GM21786 (cell line): ENCODE results near the gene SNX8.

Source experiments
- ATAC-seq: cut with Tn5 transposase; IDR thresholded peaks from one replicate; pipeline ENCODE4 v1.9.1; 2021; ENCODE audit not compliant: unreplicated experiment

The SNX8 gene

DNA sequence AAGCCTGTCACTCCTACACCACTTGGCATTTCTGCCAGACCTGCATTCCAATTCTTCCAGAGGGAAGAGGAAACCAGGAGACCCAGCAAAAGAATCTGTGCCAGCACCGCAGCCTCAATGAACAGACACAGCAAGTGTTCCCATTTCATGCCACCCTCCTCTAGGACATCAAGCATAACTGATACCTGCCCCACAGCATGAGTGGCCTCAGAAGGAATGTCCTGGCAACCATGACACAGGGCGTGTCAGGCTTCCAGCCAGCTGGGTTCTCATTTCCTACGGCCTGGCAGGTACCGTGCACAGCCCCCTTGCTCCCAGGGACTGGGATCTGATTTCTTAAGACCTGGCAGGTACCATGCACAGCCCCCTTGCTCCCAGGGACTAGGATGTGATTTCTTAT, 89.3 kb downstream of the SNX8 start:
- no peak for ATAC-seq

DNA sequence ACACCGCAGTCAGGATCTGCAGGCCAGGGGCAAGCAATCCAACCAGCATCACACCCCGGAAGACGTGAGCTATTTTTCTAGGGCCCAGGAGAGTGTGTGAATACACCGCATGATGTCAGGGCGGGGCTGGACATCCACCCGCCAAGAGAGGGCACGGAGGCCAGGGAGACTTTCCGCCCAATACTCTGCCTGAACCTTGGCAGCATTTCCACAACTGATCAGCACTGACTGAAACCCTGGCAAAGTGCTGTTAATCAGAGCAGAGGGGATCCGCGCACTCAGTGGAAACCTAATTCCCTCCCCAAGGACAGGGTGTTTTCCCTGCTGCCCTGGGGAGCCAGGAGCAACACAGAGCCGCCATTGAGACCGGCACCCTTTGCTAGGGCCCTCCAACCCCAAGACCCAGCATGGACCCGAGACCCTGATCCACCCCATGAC, 89.7 kb downstream of the SNX8 start:
- no peak for ATAC-seq

DNA sequence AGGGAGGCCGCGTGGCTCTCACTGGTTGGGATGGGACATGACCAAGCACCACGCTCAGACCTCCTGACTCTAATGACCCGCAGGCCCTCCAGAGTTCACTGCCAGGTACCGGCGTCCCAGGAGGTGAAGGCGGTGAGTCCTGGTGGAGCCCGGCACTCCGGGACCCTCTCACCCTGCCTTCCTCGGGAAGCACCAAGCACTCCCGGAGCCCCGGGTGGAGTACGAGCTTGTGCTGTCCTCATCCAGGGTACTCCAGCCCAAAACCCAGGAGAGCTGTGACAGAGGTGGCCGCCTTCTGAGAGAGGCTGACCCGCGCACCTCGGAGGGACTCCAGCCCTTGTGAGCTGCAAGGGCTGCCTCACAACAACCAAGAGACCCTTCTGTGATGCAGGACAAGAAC, 90.9 kb downstream of the SNX8 start:
- no peak for ATAC-seq

DNA sequence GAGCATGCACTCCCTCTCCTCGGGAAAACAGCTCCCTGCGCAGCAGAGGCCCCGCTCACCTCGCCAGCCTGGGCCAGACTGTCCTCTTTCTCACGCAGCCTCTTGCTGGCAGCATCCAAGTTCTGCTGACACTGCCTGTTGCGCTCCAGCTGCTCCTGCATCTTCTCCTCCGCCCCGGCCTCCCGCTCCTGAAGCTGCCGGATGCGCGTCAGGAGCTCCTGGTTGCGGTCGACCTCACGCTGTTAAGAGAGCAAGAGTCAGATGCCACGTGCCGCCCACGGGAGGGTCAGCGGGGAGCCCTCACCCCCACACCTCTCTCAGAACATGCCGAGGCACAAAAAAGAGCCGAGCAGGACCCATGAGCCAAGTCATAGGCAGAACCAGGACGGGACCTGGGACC, 91.7 kb downstream of the SNX8 start:
- ATAC-seq, result no peak

DNA sequence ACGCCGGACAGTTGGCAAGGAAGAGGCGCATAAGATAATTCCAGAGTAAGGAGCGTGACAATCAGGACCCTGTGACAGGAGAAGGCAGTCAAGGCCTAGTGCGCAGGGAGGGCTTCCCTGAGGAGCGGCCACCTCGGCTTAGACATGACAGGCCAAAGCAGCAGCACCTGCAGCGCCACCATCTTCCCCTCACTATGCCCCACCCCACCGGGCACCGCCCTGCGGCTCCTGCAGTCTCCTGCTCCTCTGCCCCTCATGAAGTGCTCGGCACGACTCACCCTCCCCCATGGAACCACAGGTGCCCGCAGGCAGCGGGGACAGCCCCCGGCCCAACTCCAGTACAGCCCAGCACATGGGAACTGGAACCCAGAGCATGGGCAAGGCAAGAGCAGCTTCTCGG, 93.3 kb downstream of the SNX8 start:
- no peak for ATAC-seq

DNA sequence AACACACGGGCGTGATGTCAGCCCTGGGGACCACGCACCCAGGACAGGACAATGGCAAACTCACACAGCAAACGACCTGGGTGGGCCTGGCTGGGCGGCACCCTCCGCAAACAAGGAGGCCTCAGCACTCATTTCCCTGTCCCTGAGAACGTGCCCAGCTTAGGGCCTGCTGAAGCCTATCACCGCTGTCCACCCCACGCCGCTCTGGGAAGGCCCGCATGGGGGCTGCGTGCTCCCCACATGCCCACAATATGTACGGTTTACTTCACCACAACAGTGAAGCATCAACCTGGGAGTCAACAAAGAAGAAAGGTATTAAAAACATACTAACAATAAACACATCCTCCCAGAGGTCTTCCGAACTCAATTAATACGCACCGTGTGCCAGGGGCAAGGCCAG, 93.7 kb downstream of the SNX8 start:
- no peak for ATAC-seq

DNA sequence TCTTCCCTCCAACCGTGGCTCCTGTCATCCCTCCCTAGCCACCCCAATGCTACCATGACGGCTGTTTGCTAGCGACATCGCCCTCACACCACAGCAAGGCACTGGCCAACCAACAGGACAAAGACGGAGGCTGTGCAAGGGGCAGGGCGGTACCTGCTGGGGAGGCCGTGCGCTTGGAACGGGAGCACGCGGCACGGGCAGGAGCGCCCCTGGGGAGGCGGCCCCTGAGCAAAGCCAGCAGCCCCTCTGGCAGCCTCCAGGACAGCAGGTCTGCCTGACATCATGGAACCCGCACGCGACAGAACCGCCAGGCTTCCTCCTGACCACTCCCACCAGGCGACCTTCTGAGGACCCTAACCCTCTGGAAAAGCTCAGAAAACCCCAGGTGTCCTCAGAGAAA, 94.2 kb downstream of the SNX8 start:
- no peak for ATAC-seq

DNA sequence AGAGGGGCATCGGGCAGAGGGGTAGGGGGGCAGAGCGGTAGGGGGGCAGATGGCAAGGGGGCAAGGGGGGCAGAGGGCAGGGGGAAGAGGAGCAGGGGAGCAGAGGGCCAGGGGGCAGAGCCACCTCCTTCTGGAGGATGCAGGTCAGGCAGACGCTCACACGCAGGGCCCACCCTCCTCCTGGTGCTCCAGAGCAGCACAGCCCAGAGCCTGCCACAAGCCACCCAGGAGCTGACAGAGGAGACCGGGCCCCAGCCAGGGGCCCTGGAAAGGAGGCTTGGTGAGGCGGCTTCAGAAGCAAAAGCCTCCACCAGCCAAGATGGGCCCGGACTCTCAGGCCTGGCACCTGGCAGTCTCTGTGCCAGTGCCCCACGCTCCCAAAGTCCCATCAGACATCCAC, 94.6 kb downstream of the SNX8 start:
- no peak for ATAC-seq

DNA sequence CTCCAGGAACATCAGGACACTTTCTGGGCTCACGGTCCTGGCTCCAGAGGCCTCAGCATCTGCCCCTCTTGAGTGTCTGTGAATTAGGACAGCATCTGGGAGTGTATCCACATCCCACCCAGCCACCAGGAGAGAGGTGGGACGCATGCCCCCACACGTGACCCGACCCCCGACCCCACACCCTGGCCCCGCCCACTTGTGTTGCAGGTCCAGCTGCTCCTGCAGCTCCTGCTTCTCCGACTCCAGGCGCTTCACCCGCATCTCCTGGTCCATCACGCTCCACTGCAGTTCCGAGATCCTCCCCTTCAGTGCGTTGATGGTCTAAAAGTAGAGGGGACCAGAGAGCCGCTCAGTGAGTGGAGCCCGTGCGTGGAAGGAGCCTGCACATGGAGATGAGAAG, 95.1 kb downstream of the SNX8 start:
- ATAC-seq, result no peak

DNA sequence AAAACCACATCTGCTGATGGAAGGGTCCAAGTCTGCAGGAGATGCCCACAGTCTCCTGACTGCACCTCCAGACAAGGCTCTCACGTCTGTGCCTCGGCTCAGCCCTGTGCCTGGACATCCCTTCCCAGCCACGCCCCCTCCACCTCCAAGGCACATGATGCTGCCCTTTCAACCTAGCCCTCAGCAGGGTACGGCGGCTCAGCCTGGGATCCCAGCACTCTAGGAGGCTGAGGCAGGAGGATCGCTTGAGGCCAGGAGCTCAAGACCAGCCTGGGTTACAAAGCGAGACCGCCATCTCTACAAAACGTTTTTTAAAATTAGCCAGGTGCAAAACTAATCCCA, 95.8 kb downstream of the SNX8 start:
- no peak for ATAC-seq

DNA sequence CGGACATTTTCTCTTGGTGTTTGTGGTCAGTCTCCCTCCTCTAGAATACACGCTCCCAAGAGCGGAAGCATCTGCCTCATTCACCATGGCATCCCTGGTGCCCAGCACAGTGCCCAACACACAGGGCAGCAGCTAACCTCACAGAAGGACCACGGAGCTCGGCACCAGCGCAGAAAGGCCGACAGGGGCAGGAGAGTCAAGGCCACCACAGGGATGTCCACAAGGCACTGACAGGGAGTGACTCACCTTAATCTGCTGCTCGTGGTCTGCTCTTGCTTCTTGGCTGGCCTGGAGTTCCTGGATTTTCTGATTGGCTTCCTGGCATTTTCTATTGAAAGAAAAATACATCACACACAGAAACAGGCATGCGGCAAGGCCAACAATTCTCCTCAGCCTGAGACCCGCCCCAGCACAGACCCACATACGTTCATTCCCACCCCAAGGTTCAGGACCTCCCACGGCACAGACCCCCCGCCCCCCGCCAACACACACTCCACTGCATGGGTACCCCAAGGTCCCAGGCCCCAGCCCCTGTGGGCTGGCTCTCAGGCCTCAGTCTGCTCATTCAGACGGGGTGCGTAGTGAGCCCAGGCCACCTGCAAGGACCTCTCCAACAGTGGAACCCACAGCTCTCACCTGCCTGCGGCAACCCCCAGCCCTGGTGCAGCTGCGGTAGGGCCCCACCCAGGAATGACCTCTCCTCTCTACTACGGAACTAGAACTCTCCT, 96.4 kb downstream of the SNX8 start:
- ATAC-seq, result no peak

DNA sequence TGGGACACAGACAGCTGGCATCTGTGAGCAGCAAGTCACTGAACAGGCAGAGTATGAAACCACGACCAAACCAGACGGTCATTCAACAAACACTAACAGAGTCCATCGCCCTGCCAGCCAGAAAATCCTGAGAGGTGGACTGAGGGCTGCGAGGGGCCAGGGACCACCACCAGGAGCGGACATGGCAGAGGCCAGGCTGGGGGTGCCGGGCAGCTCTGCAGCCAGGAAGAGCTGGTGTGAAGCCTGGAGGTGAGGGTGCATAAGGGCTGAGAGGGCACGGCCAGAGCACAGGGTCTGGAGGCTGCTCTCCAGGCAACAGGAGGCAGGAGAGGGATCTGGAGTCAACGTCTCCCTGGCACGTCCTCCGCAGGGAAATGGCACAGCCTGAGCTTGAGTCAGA, 97.0 kb downstream of the SNX8 start:
- ATAC-seq, result no peak

DNA sequence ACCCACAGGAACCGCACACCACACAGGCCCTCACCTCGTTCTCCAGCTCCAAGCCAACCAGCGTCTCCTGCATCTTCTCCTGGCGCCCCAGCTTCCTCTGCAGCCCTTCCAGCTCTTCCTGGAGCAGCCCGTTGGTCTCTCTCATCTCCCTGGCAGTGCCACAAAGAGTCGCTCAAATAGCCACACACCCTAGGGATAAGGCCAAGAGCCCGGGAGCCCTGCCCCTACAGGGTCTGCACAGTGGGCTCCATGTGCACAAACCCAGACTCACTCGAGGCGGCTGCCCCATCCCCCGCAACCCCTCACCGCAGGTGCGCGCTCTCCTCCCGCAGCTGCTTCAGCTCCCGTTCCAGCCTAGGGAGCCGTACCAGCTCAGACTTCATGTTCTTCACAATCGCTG, 98.4 kb downstream of the SNX8 start:
- ATAC-seq, result no peak

DNA sequence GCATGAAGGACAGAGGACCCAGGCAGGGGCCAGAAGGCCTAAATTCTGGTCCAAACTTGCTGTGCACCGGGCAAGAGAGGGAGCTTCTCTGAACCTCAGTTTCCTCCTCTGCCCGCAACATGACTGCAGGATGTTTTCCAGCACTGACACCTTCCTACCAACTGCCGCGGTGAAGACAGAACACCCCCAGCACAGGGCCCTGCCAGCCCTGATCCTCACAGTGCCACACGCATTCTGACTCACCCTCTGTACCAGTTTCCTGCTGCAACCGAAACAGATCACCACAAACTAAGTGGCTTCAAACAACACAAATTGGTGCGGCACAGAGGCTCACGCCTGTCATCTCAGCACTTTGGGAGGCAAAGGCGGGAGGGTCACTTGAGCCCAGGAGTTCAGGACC, 99.6 kb downstream of the SNX8 start:
- no peak for ATAC-seq

DNA sequence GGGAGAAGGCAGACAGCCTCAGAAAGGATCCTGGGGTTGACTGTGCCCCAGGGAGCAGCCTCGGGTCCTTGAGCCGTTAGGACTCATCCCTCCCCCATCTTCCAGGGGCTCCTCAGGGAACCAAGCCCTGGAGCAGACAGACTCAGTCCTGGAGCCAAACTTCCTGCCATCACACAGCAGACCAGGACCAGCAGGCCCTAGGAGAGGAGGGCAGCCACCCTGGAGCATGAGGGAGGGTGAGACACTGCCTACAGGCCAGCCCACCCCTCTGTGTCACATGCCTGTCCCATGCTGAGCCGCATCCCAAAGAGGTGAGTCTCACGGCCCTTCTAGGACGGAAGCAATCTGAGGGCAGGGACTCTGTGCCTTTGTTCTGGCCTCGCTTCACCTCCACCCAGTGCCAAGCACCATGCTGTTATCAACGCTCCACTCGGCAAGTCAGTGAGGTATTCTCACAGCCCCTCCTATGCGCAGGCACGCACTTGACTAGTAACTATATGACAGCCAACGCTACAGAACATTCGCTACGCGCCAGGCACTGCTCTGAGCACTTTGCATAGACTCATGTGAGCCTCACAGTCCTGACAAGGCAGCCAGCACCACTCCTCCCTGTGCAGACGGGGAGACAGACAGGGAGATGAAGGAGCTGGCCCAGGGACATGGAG, 100.6 kb downstream of the SNX8 start:
- ATAC-seq, result no peak

DNA sequence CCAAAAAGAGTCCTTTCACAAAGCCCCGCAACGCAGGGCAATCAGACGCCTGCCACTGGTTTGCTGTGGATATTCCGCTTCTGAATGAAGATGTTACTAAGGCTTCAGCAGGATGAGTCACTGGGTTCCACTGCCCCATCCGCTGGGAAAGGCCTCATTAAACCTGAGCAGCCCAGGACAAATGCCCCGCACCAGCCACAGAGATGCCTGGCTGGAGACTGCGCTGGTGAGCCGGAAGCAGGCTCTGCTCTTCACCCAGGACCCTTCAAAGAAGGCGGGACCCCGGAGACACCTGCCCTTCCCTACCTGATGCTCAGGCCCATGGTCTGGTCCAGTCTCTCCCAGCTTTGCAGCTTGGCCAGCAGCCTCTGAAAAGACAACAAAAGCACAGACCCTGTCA, 101.3 kb downstream of the SNX8 start:
- no peak for ATAC-seq

DNA sequence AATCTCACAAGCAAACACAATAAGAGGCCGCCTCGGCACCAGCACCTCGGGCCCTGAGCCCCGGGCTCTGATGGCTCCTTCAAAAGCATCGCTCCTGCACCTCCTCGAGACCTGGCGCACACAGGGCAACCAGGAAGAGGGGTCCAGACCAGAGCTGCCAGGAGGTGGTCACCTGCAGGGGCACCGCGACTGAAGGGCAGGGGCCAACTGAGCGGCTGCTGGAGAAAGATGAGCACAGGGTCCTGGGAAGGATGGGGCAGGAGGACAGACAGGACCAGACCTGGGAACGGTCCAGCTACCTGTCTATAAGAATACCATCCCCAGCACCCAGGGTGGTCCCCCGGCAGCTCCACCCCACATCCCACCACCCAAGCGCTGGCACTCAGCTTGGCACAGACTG, 102.3 kb downstream of the SNX8 start:
- no peak for ATAC-seq

DNA sequence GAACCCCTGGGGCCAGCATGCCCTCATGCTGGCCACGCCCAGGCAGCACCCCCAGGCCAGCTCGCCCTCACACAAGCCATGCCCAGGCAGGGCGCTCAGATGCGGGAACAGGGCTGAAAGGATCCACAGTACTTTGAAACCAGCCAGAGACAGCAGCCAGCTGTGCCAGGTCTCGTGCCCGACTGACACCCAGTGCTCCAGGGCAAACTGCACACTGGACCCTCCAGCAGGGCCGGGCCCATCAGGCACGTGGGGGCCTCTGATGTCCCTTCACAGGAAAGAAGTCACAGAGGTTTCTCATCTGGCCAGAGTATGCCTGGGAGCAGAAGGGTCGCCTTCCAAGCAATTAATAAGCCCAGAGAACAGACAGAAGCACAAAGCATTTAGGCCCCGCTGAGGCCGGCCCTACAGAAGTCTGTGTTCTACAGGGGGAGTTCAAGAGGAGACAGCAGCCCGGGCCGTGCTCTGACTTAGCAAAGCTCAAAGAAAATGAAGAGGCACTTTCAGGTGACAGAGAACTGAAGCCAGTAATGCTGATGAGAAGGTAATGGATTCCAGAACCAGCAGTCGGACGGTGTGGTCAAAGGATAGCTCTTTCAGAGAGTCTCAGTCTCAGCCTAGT, 102.9 kb downstream of the SNX8 start:
- no peak for ATAC-seq

DNA sequence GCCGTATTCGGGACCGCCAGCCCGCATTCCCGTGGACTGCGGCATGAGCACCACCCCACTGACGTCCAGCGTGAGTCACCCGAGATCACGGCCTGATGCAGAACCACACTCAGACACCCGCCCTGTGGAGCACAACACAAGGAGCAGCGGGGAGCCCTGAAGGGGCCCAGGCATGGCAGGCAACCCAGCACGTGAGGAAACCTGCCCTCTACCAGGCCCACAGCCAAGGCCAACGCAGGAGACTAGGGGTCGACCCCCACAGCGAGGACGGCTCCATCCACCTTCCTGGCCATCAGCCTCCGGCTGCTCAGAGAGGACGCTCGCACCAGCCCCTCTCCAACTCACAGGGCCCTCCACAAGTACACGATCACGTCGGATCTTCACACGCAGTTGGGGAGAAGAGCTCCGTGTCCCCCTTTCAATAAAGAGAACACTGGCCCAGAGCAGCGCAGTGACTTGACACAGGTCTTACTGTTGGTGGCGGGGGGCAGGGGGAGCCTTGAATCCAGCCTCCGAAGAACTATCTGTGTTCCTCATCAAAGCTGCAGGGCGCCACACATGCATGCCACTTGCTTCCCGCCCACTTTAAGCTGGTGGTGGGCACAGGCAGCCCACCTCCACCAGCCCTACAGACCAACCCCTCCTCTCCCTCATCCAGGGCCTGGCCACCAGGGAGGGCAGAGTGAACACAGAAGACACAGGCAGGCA, 103.5 kb downstream of the SNX8 start:
- ATAC-seq, result no peak

DNA sequence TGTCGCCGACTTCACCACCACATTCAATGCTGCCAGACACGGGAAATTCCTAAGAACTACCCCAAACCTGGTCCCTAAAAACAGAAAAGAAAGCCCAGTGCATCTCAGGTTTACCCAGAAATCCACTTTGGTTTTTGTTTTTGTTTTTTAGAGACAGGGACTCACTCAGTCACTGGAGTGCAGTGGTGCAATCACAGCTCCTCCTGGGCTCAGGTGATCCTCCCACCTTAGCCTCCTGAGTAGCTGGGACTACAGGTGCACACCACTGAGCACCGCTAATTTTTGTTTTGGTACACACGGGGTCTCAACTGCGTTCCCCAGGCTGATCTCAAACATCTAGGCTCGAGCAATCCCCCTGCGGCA, 104.3 kb downstream of the SNX8 start:
- no peak for ATAC-seq

DNA sequence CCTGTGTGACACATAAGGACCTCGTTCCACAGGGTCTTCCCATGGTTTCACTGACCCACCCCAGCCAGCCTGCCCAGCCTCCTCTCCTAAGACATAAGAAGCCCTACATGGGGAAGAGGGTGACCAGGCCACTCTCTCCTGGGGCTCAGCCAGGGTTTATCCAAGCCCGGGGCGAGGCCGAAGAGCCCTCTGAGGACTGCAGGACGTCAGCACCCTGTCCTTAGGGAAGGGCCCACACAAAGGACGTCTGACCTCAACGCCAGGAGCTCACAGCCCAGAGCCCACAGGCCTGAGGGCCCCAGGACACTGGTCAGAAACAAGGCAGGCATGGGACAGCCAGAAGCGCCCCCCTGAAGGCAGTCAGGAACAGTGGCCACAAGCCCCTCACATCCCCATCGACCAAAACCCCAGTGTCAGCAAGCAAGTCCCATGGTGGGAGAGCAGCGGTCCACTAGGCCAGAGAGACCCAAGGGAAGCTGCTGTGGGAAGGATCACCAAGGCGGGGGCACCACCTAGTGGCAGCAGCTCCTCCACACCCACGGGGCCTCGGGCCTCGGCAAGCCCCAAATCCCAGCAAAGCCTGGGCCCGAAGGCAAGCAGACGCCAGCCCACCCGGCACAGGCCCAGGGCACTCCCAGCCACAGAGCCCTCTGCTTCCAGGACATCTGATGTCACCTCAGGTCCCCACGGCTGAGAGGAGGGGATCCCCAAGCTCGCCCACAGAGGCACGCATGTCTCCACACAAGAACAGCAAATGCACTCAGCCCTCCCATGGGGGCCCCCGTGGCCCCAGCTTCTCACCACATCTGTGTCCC, 104.9 kb downstream of the SNX8 start:
- ATAC-seq, result peak; percentile 63
